Measurements from ENCODE around the gene E2F3. TPM values are rescaled to one million over a fixed set of nuclear protein-coding genes. Genes with fewer than 3 reads are reported as not detected.

Gene E2F3
- total RNA-seq, result 1 to 10 TPM in 6 of 7 donors, under 1 TPM in 1; 0.36 to 4.7 (median 2.7) TPM
- 1 to 10 TPM; 1.8 to 7.3 TPM for polyA plus RNA-seq
- long read RNA-seq, donor 1, partial matches to known transcripts, result 0 of 1 reads
- long read RNA-seq, donor 1, other reads (novel, unspliced or antisense), result 1 of 1 reads
- long read RNA-seq, donor 2, result 0 reads
- long read RNA-seq, donor 3, full-length matches to known transcripts, result 2 of 5 reads
- long read RNA-seq, donor 3, partial matches to known transcripts, result 0 of 5 reads
- long read RNA-seq, donor 3, other reads (novel, unspliced or antisense), result 3 of 5 reads

GRCh38 chr6:20401205-20402091, at the start of gene E2F3:
TSS of gene E2F3 (plus strand) at chr6:20401879. CDS start at chr6:20402233, 354 bp downstream.
- peak; percentile 99 to 100 (median 99) for DNase-seq
- H3K9me3 ChIP-seq, result no peaks in the 10 kb centered on the region
- TF ChIP-seq POLR2A (IDR thresholded peaks at IDR 0.05) (no peak), EP300 (IDR thresholded peaks at IDR 0.05) (no peak), CTCF (IDR thresholded peaks at IDR 0.05) (no peak)
- intact Hi-C loops (cut with DNase I), result loop anchor here in 1 of 4 donors (10.0 kb wide), 1 partner anchor 123 kb away; no protein-coding TSS in a partner anchor
- 0% methylated on average over 63 of the region's 63 CpGs for WGBS, 3 donors
- peak within 1 kb of the TSS; percentile 54 for H3K4me3 ChIP-seq
- H3K27me3 ChIP-seq, result no peaks in the 10 kb centered on the region
- H3K27ac ChIP-seq, result peak within 1 kb of the TSS; percentile 19 to 42
- no peaks in the 10 kb centered on the region for H3K4me1 ChIP-seq (ENCODE audit: insufficient read depth)
- H3K36me3 ChIP-seq, result no peaks in the 10 kb centered on the region

DNA sequence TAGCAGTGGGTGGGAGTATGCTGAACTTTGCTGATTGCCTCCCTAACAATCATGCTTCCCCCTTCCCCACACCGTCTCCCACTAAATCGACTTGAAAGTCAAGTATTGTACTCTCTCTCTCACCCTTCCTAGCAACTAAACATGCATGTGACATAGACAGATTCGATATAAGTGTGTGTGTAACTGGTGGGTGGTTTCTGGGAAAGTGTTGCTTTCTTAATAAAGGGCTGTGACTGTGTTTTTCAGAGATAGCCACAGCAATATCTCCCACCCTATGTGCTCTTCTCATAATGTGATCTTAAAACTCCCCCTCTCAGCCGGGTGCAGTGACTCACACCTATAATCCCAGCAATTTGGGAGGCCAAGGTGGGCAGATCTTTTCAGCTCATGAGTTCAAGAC, 49.3 kb upstream of the E2F3 start:
- Histone ChIP-seq H3K4me3 (no peak overlapping the region), H3K27ac (no peak overlapping the region), H3K36me3 (no peaks in the 10 kb centered on the region), H3K27me3 (no peaks in the 10 kb centered on the region), H3K9me3 (no peaks in the 10 kb centered on the region), H3K4me1 (ENCODE audit: insufficient read depth) (no peaks in the 10 kb centered on the region)
- no peak for DNase-seq
- intact Hi-C loops (cut with DNase I), result no loop called here
- TF ChIP-seq POLR2A (IDR thresholded peaks at IDR 0.05) (no peak), EP300 (IDR thresholded peaks at IDR 0.05) (no peak), CTCF (IDR thresholded peaks at IDR 0.05) (no peak)
- WGBS, 3 donors, result 36 to 49% (median 38%) methylated on average over 4 of the region's 4 CpGs

DNA sequence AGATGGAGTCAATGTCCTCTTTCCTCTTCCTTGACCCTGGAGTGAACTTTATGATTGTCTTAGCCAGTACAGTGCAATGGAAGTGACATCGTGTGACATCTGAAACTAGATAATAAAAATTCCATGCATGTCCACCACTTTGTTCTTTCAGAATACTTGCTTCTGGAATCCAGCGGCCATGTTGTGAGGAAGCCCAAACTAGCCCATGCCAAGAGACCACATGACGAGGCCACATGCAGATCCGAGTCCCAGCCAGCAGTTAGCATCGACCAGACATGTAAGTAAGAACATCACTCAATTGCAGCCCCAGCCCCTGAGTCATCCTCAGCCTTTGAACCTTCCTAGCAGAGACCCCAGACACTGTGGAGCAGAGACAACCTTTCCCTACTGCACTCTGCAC, 48.5 kb upstream of the E2F3 start:
- Histone ChIP-seq H3K4me3 (no peak overlapping the region), H3K27me3 (no peaks in the 10 kb centered on the region), H3K27ac (no peak overlapping the region), H3K9me3 (no peaks in the 10 kb centered on the region), H3K4me1 (ENCODE audit: insufficient read depth) (no peaks in the 10 kb centered on the region), H3K36me3 (no peaks in the 10 kb centered on the region)
- TF ChIP-seq CTCF (IDR thresholded peaks at IDR 0.05), result no peak
- TF ChIP-seq POLR2A (IDR thresholded peaks at IDR 0.05), result no peak
- no peak for TF ChIP-seq EP300 (IDR thresholded peaks at IDR 0.05)
- intact Hi-C loops (cut with DNase I), result no loop called here
- no peak for DNase-seq
- WGBS, 3 donors, result 89 to 92% (median 91%) methylated on average over 5 of the region's 5 CpGs

DNA sequence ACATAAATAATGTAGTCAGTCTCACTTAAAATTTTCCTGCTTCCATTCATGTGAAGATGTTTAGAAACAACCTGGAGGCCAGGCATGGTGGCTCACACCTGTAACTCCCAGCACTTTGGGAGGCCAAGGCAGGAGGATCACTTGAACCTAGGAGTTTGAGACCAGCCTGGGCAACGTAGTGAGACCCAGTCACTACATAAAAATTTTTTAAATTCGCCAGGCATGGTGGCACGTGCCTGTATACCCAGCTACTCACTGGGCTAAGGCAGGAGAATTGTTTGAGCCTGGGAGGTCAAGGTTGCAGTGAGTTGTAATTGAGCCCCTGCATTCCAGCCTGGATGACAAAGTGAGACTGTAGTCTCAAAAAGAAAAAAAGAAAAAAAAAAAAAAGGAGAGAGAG, 47.3 kb upstream of the E2F3 start:
- Histone ChIP-seq H3K4me3 (no peak overlapping the region), H3K36me3 (no peaks in the 10 kb centered on the region), H3K4me1 (ENCODE audit: insufficient read depth) (no peaks in the 10 kb centered on the region), H3K9me3 (no peaks in the 10 kb centered on the region), H3K27me3 (no peaks in the 10 kb centered on the region), H3K27ac (no peak overlapping the region)
- TF ChIP-seq EP300 (IDR thresholded peaks at IDR 0.05), result no peak
- TF ChIP-seq POLR2A (IDR thresholded peaks at IDR 0.05), result no peak
- TF ChIP-seq CTCF (IDR thresholded peaks at IDR 0.05), result no peak
- WGBS, 3 donors, result 78 to 85% (median 84%) methylated on average over 3 of the region's 3 CpGs
- DNase-seq, result no peak
- intact Hi-C loops (cut with DNase I), result no loop called here
